HL-60/S4 treated with phorbol 12-myristate 13-acetate at 8.2 ng/mL for 4 days and 3 days (cell line): Measurements from ENCODE around the gene ANKRA2.
"Not testable (repeated sequence)": the region's sequence is repeated elsewhere in the genome, so short reads cannot be mapped to it uniquely, and the experiment has no call there.

ENCODE experiments used
- in situ Hi-C: fragments of 300-500 bp; cut with MboI; formaldehyde crosslinking; loops from 2 replicates; pipeline ENCODE4 v1.15.0; 2022; ENCODE audit warnings: low sequenced_read_pairs

ANKRA2 gene

DNA sequence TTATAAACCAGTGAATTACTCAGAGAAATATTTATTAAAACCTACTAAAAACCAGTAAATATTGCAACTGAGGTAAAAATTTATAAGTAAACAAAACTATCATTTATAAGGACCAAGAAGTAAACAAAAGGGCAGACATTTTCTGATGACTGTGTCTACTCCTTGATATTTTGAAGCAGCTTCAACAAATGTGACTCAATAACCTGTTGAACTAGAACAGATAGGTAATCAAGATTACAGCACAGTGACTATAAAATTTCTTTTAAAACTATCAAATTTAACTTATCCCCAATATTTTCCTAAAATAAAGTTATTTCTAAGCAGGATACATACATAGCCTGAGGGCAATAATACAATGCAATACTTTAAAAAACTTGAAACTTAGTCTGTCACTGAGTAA is 12.8 kb downstream of the ANKRA2 start:
- in situ Hi-C loops, result no loop called here

DNA sequence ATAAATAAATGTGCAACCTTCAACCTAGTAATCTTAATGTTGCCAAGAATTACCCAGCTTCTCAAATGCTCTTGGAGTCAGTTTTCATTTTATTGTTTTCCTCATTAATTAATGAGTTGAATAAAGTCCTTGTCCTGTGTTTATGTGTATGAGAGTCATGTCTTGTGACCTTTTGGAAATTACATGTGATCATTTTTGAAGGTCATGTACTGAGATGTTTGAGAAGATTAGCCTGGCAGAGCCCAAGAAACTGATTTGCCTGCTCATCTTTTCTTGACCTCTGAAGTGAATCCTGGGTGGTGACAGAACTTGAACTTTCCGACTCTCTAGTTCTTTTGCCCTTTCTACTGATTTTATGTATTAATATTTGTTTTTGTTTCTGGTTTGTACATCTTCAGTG is 15.4 kb downstream of the ANKRA2 start:
- in situ Hi-C loops, result no loop called here

DNA sequence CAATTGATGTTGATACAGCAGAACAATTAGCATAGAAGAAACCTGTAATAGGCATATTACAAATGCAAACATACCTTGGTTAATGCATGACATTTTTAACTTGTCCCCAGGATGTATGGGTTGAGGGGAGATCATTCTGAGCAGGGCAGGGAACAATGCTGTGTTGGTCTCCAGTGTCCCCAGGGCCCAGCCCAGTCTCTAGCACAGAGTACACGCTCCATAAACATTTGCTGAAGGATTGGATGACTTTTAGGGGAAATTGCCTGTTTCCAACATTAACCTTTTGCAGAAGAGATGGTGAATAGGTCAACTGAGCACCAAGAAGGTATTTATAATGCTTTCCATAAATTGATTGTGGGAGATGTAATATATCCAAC is 20.0 kb downstream of the ANKRA2 start:
- in situ Hi-C loops, result no loop called here

GRCh38 chr5:73544429-73545402 is 20.7 kb downstream of the ANKRA2 start:
- in situ Hi-C loops, result no loop called here

DNA sequence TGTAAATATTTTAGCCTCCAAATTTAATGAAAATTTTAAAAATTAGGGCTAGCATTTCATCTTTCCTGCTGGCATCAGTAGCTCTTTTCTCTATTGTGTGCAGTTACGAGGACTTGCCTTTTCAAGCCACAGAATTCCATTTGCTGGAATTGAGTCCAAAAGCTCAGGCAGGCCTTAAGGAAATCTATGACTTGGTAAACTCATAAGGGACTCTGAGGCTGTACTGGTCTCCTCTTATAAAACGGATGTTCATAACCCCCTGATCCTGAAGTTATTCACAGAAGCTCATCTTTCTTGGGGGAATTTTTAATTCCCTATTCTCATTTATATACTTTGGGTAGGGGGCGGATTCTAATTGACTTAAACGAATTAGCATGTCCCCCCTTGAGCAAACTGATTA is 23.4 kb downstream of the ANKRA2 start:
- in situ Hi-C loops, result no loop called here

DNA sequence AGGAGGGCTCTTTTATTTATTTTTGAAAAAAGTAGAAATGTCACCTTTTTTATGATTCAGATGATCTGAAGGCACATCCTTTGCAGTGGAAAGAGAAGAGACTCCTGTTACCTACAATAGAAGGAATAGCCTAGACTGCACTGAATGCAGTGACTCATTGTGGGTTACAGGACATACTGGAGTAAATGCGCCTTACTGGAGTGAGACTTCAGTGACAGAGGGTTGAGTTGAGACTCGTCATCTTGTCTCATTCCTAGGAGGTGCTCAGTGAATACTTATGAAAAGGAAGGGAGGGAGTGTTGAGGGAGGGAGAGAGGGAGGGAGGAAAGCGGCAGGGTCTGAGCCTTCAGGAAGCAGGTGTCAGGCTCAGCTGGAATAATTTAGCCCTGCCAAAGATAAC is 25.2 kb downstream of the ANKRA2 start:
- in situ Hi-C loops, result no loop called here

- in situ Hi-C loops, result no loop called here
Observed at GRCh38 chr5:73539730-73540129, 25.7 kb downstream of the ANKRA2 start.

- in situ Hi-C loops, result no loop called here
Observed at GRCh38 chr5:73534971-73535370, 30.5 kb downstream of the ANKRA2 start.

DNA sequence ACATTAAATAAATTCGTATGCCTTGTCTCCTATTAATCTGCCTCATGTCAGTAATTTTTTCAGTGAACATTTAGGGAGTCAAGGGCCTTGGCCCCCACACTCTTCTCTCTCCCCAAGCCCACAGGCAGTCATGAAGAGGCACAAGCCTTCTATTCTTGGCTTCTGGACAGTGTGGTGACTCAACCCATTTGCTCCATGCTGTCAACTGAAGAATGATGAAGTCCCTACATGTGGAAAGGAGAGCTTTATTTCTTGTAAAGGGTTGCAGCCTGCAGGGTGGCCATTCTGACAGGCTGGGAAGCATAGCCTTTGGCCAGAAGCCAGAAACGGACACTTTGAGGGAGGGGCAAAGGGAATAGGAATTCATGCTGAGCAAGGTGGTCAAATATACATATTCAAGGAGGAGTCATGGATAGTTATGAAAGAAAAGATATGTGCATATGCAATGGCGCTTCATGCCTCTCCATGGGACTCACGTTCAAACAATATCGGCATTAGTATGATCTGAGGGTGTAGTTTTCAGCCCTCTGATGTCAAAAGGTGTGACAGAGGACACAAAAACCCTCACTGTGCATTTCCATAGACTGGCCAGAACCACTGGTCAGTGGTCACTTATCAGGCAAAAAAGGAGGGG is 31.3 kb downstream of the ANKRA2 start:
- in situ Hi-C loops, result no loop called here

DNA sequence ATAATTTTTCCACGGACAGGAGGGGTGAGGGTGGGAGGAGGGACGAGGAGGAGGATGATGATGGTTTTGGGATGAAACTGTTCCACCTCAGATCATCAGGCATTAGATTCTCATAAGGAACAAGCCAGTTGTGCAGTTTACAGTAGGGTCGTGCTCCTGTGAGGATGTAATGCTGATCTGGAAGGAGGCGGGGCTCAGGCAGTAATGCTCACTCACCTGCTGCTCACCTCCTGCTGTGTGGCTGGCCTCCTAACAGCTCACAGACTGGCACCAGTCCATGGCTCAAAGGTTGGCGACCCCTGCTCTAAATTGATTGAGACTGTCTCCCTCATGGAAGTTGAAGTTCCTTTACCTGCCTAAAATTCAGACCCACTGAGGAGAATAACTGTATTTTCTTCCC is 33.2 kb downstream of the ANKRA2 start:
- in situ Hi-C loops, result no loop called here

- in situ Hi-C loops, result no loop called here
Observed at GRCh38 chr5:73531356-73531755, 34.1 kb downstream of the ANKRA2 start.

- in situ Hi-C loops, result no loop called here
Observed at GRCh38 chr5:73529081-73529480, 36.4 kb downstream of the ANKRA2 start.

- in situ Hi-C loops, result no loop called here
Observed at GRCh38 chr5:73528248-73528647, 37.2 kb downstream of the ANKRA2 start.

GRCh38 chr5:73525606-73526203 is 39.7 kb downstream of the ANKRA2 start:
- in situ Hi-C loops, result no loop called here

DNA sequence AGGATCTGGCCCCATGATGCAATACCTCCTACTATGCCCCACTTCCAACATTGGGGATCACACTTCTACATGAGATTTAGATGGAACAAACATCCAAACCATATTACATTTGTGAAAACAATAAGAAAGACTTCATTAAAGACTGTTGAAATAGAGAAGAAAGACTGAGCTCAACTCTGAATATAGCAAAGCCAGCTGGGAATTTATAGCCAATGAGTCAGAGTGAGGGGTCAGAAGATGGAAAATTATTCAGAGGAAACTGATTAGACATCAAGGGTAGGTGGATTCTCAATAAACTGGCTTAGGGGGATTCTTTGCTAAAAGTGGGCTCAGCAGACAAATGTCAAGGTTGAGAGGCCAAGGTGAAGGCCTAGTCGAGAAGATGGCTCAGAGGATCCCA is 41.6 kb downstream of the ANKRA2 start:
- in situ Hi-C loops, result no loop called here

DNA sequence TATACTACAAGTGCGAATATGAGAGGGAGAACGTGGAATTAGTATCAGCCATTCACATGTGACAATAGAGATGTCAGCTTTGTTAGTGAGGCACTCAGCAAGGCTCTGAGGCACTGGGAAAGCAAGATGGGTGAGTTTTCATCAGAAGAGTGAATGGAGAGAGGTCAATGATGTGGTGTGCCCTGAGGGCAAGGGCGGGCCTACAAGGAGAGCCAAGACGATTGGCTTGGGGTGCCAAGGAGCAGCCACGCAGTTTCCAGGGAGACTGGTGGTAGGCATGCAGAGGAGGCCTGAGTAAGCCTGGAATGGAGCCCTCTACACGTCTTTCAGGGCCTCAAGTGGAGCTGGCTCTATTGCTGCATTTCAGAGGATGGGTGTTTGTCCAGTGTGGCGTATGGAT is 42.5 kb downstream of the ANKRA2 start:
- in situ Hi-C loops, result no loop called here

GRCh38 chr5:73519531-73520283 is 45.7 kb downstream of the ANKRA2 start:
- in situ Hi-C loops, result no loop called here

GRCh38 chr5:73515232-73515631 is 50.2 kb downstream of the ANKRA2 start:
- in situ Hi-C loops, result no loop called here

- in situ Hi-C loops, result no loop called here
Observed at GRCh38 chr5:73514418-73514817, 51.0 kb downstream of the ANKRA2 start.

DNA sequence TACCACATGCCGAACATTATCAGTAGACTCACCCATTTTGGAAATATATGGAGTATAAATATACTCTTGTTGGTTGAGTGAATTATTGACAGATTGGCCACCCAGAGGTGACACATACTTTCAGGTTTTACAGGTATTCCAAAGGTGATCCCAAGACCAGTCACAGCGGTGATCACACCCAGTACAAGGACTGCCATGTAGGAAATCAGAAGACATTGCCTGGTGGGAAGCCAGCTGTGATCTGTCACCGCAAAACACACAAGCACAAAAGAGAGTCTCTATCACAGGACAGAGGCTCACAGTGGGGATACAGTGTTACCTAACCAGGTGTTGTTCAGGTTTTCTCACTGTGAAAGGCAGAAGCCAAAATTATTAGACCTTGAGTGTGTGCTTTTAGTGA is 51.4 kb downstream of the ANKRA2 start:
- in situ Hi-C loops, result no loop called here

GRCh38 chr5:73508521-73508920 is 56.9 kb downstream of the ANKRA2 start:
- in situ Hi-C loops, result not testable (repeated sequence)
